ENCODE measurements around the gene ZNF777. TPM values are rescaled to one million over a fixed set of nuclear protein-coding genes. Genes with fewer than 3 reads are reported as not detected.

The ZNF777 gene
- polyA plus RNA-seq: 10.2 TPM
- long read RNA-seq, donor 1, partial matches to known transcripts: 0 of 1 reads
- long read RNA-seq, donor 1, other reads (novel, unspliced or antisense): 0 of 1 reads
- long read RNA-seq, donor 2, partial matches to known transcripts: 6 of 6 reads
- long read RNA-seq, donor 2, other reads (novel, unspliced or antisense): 0 of 6 reads
- long read RNA-seq, donor 3: 0 reads
- long read RNA-seq, donor 4: 0 reads
- long read RNA-seq, donor 5: 0 reads
- long read RNA-seq, donor 6: 0 reads
- long read RNA-seq, donor 7: 0 reads
- long read RNA-seq, donor 8, partial matches to known transcripts: 6 of 6 reads
- long read RNA-seq, donor 8, other reads (novel, unspliced or antisense): 0 of 6 reads
- long read RNA-seq, donor 9: 0 reads
- long read RNA-seq, donor 10: 0 reads
- long read RNA-seq, donor 11: 0 reads

- Histone ChIP-seq H3K36me3 (ENCODE audit: control insufficient read depth, insufficient read depth, low read length) (peaks cover 11% of the 10 kb centered on the region), H3K9me3 (ENCODE audit: control insufficient read depth, low read depth, low read length) (no peaks in the 10 kb centered on the region), H3K27me3 (ENCODE audit: control insufficient read depth, insufficient read depth, low read length) (peaks cover 8% of the 10 kb centered on the region), H3K27ac (ENCODE audit: low read length) (peak within 1 kb of the TSS; percentile 38), H3K4me1 (ENCODE audit: control insufficient read depth, insufficient read depth, low read length) (peaks cover 6% of the 10 kb centered on the region), H3K4me3 (ENCODE audit: low read length) (peak within 1 kb of the TSS; percentile 59)
- no CpG with 5 or more reads among the region's 64 CpGs for WGBS (ENCODE audit: insufficient coverage, low lambda C conversion rate)
- DNase-seq: peak; percentile 79 to 87
Measured at GRCh38 chr7:149460493-149461277, at the start of gene ZNF777. Gene ZNF777, minus strand, starts transcription at chr7:149461062. Its CDS starts 5,040 bp downstream, at chr7:149456022.

GRCh38 chr7:149510248-149510647 is 49.4 kb upstream of the ZNF777 start:
- Histone ChIP-seq H3K27me3 (ENCODE audit: control insufficient read depth, insufficient read depth, low read length) (no peaks in the 10 kb centered on the region), H3K4me3 (ENCODE audit: low read length) (no peak overlapping the region), H3K27ac (ENCODE audit: low read length) (no peak overlapping the region), H3K4me1 (ENCODE audit: control insufficient read depth, insufficient read depth, low read length) (no peaks in the 10 kb centered on the region), H3K36me3 (ENCODE audit: control insufficient read depth, insufficient read depth, low read length) (no peaks in the 10 kb centered on the region), H3K9me3 (ENCODE audit: control insufficient read depth, low read depth, low read length) (peaks cover 15% of the 10 kb centered on the region)
- no peak for DNase-seq

DNA sequence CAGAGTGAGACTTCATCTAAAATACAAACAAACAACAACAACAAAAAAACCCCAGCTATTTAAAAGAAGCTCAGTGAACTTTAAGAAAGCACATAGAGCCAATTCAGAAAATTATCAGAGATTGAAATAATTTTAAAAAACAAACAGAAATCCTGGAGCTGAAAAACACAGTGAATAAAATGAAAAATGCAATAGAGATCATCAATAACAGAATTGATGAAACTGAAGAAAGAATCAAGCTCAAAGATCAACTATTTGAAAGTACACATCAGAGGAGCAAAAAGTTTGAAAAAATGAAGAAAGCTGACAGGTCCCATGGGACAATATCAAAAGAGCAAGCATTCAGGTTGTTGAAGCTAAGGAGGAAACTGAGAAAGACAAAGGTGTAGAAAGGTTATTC is 48.9 kb upstream of the ZNF777 start:
- Histone ChIP-seq H3K4me1 (ENCODE audit: control insufficient read depth, insufficient read depth, low read length) (no peaks in the 10 kb centered on the region), H3K36me3 (ENCODE audit: control insufficient read depth, insufficient read depth, low read length) (no peaks in the 10 kb centered on the region), H3K4me3 (ENCODE audit: low read length) (no peak overlapping the region), H3K27me3 (ENCODE audit: control insufficient read depth, insufficient read depth, low read length) (no peaks in the 10 kb centered on the region), H3K9me3 (ENCODE audit: control insufficient read depth, low read depth, low read length) (peaks cover 15% of the 10 kb centered on the region), H3K27ac (ENCODE audit: low read length) (no peak overlapping the region)
- no peak for DNase-seq

DNA sequence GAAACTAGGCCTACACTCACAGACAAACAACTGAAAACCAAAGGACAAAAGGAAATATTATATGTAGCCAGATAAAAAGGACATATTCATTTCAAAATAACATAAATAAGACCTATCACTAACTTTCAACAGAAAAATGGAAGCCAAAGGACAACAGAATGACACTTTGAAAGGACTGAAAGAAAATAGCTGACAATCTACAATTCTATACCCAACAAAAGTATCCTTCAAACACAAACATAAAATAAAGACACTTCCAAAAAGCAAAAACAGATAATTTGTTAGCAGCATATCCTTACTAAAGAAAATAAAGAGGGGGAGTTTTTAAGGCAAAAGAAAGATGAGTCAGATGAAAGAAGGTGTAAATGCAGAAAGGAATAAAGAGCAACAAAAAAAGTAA is 44.7 kb upstream of the ZNF777 start:
- Histone ChIP-seq H3K27me3 (ENCODE audit: control insufficient read depth, insufficient read depth, low read length) (no peaks in the 10 kb centered on the region), H3K9me3 (ENCODE audit: control insufficient read depth, low read depth, low read length) (peaks cover 15% of the 10 kb centered on the region), H3K36me3 (ENCODE audit: control insufficient read depth, insufficient read depth, low read length) (no peaks in the 10 kb centered on the region), H3K4me1 (ENCODE audit: control insufficient read depth, insufficient read depth, low read length) (no peaks in the 10 kb centered on the region), H3K4me3 (ENCODE audit: low read length) (no peak overlapping the region), H3K27ac (ENCODE audit: low read length) (no peak overlapping the region)
- no peak for DNase-seq

DNA sequence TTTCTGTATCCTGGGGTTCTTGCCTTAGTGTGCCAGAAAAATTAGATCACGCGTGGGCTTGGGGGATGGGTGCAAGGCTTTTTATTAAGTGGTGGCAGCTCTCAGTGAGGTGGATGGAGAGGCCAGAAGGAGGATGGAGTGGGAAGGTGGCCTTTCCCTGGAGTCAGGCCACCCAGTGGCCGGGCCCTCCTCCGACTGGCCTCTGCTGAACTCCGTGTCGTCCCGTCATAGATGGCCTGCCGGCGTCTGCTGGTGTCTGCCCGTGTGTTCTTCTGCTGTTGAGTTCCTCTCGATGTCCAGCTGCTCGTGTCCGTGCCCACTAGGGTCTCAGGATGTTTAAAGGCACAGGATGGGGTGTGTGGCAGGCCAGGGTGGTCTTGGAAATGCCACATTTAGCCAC is 40.8 kb upstream of the ZNF777 start:
- Histone ChIP-seq H3K36me3 (ENCODE audit: control insufficient read depth, insufficient read depth, low read length) (no peaks in the 10 kb centered on the region), H3K4me3 (ENCODE audit: low read length) (no peak overlapping the region), H3K9me3 (ENCODE audit: control insufficient read depth, low read depth, low read length) (peaks cover 6% of the 10 kb centered on the region), H3K27ac (ENCODE audit: low read length) (no peak overlapping the region), H3K4me1 (ENCODE audit: control insufficient read depth, insufficient read depth, low read length) (no peaks in the 10 kb centered on the region), H3K27me3 (ENCODE audit: control insufficient read depth, insufficient read depth, low read length) (no peaks in the 10 kb centered on the region)
- WGBS (ENCODE audit: insufficient coverage, low lambda C conversion rate): no CpG with 5 or more reads among the region's 13 CpGs
- no peak for DNase-seq

- Histone ChIP-seq H3K4me3 (ENCODE audit: low read length) (no peak overlapping the region), H3K27me3 (ENCODE audit: control insufficient read depth, insufficient read depth, low read length) (no peaks in the 10 kb centered on the region), H3K9me3 (ENCODE audit: control insufficient read depth, low read depth, low read length) (peaks cover 4% of the 10 kb centered on the region), H3K36me3 (ENCODE audit: control insufficient read depth, insufficient read depth, low read length) (no peaks in the 10 kb centered on the region), H3K27ac (ENCODE audit: low read length) (no peak overlapping the region), H3K4me1 (ENCODE audit: control insufficient read depth, insufficient read depth, low read length) (no peaks in the 10 kb centered on the region)
- no peak for DNase-seq
- WGBS (ENCODE audit: insufficient coverage, low lambda C conversion rate): no CpG with 5 or more reads among the region's 4 CpGs
Measured at GRCh38 chr7:149500910-149501309, 40.0 kb upstream of the ZNF777 start.

DNA sequence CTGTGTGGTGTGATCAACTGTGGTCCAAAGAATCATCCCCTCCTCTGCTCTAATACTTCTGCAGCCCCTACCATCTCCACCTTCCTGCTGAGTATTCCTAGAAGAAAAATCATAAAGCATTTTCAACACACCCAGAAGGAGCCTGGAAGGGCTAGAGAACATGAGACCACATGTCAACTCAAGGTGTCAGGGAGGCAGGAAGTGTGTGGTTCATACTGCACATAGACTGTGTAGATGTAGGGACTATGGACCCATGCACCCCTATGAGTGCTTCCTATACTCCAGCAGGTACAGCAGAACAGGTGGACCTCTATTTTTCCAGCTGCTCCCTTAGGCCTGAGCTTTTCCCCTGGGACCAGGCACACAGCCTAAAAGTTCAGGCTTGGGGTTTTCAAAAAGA is 39.3 kb upstream of the ZNF777 start:
- no peaks in the 10 kb centered on the region for H3K36me3 ChIP-seq (ENCODE audit: control insufficient read depth, insufficient read depth, low read length)
- H3K4me1 ChIP-seq (ENCODE audit: control insufficient read depth, insufficient read depth, low read length): no peaks in the 10 kb centered on the region
- no peak for DNase-seq
- H3K4me3 ChIP-seq (ENCODE audit: low read length): no peak overlapping the region
- H3K27ac ChIP-seq (ENCODE audit: low read length): no peak overlapping the region
- H3K9me3 ChIP-seq (ENCODE audit: control insufficient read depth, low read depth, low read length): no peaks in the 10 kb centered on the region
- no peaks in the 10 kb centered on the region for H3K27me3 ChIP-seq (ENCODE audit: control insufficient read depth, insufficient read depth, low read length)

- WGBS (ENCODE audit: insufficient coverage, low lambda C conversion rate): no CpG with 5 or more reads among the region's 6 CpGs
- Histone ChIP-seq H3K9me3 (ENCODE audit: control insufficient read depth, low read depth, low read length) (no peaks in the 10 kb centered on the region), H3K36me3 (ENCODE audit: control insufficient read depth, insufficient read depth, low read length) (peaks cover 3% of the 10 kb centered on the region), H3K4me3 (ENCODE audit: low read length) (no peak overlapping the region), H3K4me1 (ENCODE audit: control insufficient read depth, insufficient read depth, low read length) (no peaks in the 10 kb centered on the region), H3K27ac (ENCODE audit: low read length) (no peak overlapping the region), H3K27me3 (ENCODE audit: control insufficient read depth, insufficient read depth, low read length) (no peaks in the 10 kb centered on the region)
- no peak for DNase-seq
Measured at GRCh38 chr7:149498811-149499210, 37.9 kb upstream of the ZNF777 start.

DNA sequence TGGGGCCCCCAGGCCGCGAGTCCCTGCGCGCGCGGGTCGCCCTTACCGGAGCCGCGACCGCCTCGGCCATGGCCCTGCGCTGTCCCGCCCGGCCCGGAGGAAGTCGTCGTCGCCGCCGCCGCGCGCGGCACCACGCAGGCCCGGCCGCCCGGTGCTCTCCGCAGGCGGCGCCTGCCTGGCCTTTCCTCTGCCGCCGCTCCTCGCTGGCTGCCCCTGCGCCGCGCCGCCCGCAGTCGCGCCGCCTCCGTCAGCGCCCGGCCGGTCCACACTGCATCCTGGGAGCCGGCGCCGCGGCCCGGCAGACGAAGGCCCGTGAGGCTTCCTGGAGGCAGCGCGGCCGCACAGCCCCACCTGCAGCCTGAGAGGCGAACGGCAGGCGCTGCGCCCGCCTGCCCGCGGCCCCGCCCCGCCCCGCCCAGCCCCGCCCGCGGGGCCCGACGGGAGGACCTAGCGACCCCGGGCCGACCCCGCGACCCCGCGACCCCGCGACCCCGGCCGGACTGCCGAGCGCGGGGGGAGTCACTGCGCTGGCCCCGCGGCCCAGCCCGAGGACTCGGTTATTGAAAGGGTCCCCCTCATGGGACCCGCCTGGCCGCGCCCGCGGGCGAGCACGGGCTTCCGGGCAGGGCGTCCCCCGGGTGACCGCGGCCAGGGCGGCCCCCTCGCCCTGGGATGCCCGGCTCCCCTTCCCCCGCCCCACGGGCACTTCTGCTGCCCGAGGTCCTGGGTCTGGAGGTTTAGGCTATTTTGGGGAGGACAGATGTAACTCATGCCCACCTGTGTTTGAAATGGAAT is 36.8 kb upstream of the ZNF777 start, which contains the start of gene ZNF746:
Gene ZNF746, minus strand, starts transcription at position 343 of the 795 bp plus-strand sequence. Its CDS starts 273 bp downstream, at position 70.
- Histone ChIP-seq H3K27me3 (ENCODE audit: control insufficient read depth, insufficient read depth, low read length) (no peaks in the 10 kb centered on the region), H3K27ac (ENCODE audit: low read length) (no peak within 1 kb of the TSS), H3K36me3 (ENCODE audit: control insufficient read depth, insufficient read depth, low read length) (peaks cover 14% of the 10 kb centered on the region), H3K4me3 (ENCODE audit: low read length) (peak within 1 kb of the TSS; percentile 46), H3K9me3 (ENCODE audit: control insufficient read depth, low read depth, low read length) (no peaks in the 10 kb centered on the region), H3K4me1 (ENCODE audit: control insufficient read depth, insufficient read depth, low read length) (no peaks in the 10 kb centered on the region)
- DNase-seq: peak; percentile 77 to 87
- no CpG with 5 or more reads among the region's 109 CpGs for WGBS (ENCODE audit: insufficient coverage, low lambda C conversion rate)

- H3K9me3 ChIP-seq (ENCODE audit: control insufficient read depth, low read depth, low read length): no peaks in the 10 kb centered on the region
- H3K36me3 ChIP-seq (ENCODE audit: control insufficient read depth, insufficient read depth, low read length): peaks cover 22% of the 10 kb centered on the region
- peak; percentile 19 to 54 for DNase-seq
- H3K4me3 ChIP-seq (ENCODE audit: low read length): peak overlapping the region; percentile 46
- no peaks in the 10 kb centered on the region for H3K4me1 ChIP-seq (ENCODE audit: control insufficient read depth, insufficient read depth, low read length)
- H3K27me3 ChIP-seq (ENCODE audit: control insufficient read depth, insufficient read depth, low read length): no peaks in the 10 kb centered on the region
- no peak overlapping the region for H3K27ac ChIP-seq (ENCODE audit: low read length)
- no CpG with 5 or more reads among the region's 51 CpGs for WGBS (ENCODE audit: insufficient coverage, low lambda C conversion rate)
Measured at GRCh38 chr7:149496642-149497391, 36.0 kb upstream of the ZNF777 start.
